Measurements from ENCODE around the gene CUL9. TPM values are rescaled to one million over a fixed set of nuclear protein-coding genes. Genes with fewer than 3 reads are reported as not detected.

The CUL9 gene
- total RNA-seq, 1 donor from 2014 or later: 14.1 TPM

DNA sequence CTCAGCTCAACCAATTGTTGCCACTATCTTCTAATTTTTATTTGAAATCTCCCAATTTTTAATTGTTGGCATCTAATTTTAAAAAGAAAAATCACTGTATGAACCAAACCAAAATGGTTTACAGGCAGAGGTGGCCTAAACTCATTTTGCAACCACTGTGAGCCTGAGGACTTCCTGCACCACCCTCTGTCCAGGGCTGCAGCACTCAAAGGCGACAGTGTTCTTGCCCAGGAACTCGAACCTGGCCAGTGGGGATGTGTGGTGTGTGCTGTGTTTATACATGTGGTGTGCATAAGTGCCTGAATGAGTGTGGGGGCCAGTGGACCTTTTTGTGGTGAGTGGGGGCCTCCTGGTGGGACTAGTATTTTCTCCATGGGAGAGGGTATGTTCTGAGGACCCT is 91.7 kb downstream of the CUL9 start:
- DNase-seq (ENCODE audit: low spot score): no peak
- H3K27ac Mint-ChIP-seq: no peak overlapping the region
- H3K9ac ChIP-seq: no peak overlapping the region
- H3K9me3 ChIP-seq (ENCODE audit: low read depth): no peaks in the 10 kb centered on the region
- H3K27ac ChIP-seq: no peak overlapping the region
- H3K4me2 ChIP-seq: no peak overlapping the region
- H3K27me3 Mint-ChIP-seq (ENCODE audit: insufficient read depth, low read depth): peaks cover 40% of the 10 kb centered on the region
- H3K36me3 Mint-ChIP-seq: peaks cover 2% of the 10 kb centered on the region
- peaks cover 60% of the 10 kb centered on the region for H3K27me3 ChIP-seq
- no peak overlapping the region for H3K4me3 ChIP-seq
- no peak overlapping the region for H3K4me3 Mint-ChIP-seq
- H2AFZ ChIP-seq (replicated peaks): no peak overlapping the region
- no peaks in the 10 kb centered on the region for H3K79me2 ChIP-seq (ENCODE audit: low read depth)
- peaks cover 38% of the 10 kb centered on the region for H3K4me1 ChIP-seq
- H3F3A ChIP-seq (ENCODE audit: low read depth): peaks cover 36% of the 10 kb centered on the region
- no peaks in the 10 kb centered on the region for H4K20me1 ChIP-seq (ENCODE audit: low read depth)
- peaks cover 49% of the 10 kb centered on the region for H3K4me1 Mint-ChIP-seq
- TF ChIP-seq CTCF (IDR thresholded peaks at IDR 0.05): no peak
- TF ChIP-seq EZH2 (IDR thresholded peaks at IDR 0.05): no peak
- TF ChIP-seq EZH2phosphoT487 (IDR thresholded peaks at IDR 0.05): no peak
- H3K9me3 Mint-ChIP-seq: no peaks in the 10 kb centered on the region
- no peaks in the 10 kb centered on the region for H3K36me3 ChIP-seq

Other genes with a start within 250 kb of the CUL9 start
- gene GNMT, start 221.4 kb upstream of the CUL9 start, total RNA-seq (ENCODE audit: low replicate concordance): 0.50 TPM in 1 of 2 replicates, not detected in the other
- gene PEX6, start 203.0 kb upstream of the CUL9 start, total RNA-seq (ENCODE audit: low replicate concordance): 11.3 and 22.4 TPM in 2 replicates
- 75.0 and 103 TPM in 2 replicates for gene PPP2R5D, start 197.6 kb upstream of the CUL9 start, total RNA-seq (ENCODE audit: low replicate concordance)
- gene MEA1, start 168.2 kb upstream of the CUL9 start, total RNA-seq (ENCODE audit: low replicate concordance): 73.1 and 88.3 TPM in 2 replicates
- gene KLHDC3, start 167.9 kb upstream of the CUL9 start, total RNA-seq (ENCODE audit: low replicate concordance): 122 and 165 TPM in 2 replicates
- gene RRP36, start 160.6 kb upstream of the CUL9 start, total RNA-seq (ENCODE audit: low replicate concordance): 77.8 and 93.3 TPM in 2 replicates
- 23.1 and 43.7 TPM in 2 replicates for gene CUL7, start 128.3 kb upstream of the CUL9 start, total RNA-seq (ENCODE audit: low replicate concordance)
- 20.7 and 31.7 TPM in 2 replicates for gene MRPL2, start 122.8 kb upstream of the CUL9 start, total RNA-seq (ENCODE audit: low replicate concordance)
- gene KLC4, start 122.6 kb upstream of the CUL9 start, total RNA-seq (ENCODE audit: low replicate concordance): 12.6 and 28.2 TPM in 2 replicates
- gene PTK7, start 105.9 kb upstream of the CUL9 start, total RNA-seq (ENCODE audit: low replicate concordance): 68.0 and 155 TPM in 2 replicates
- 15.0 and 35.6 TPM in 2 replicates for gene SRF, start 10.9 kb upstream of the CUL9 start, total RNA-seq (ENCODE audit: low replicate concordance)
- 25.2 and 113 TPM in 2 replicates for gene DNPH1, start 47.3 kb downstream of the CUL9 start, total RNA-seq (ENCODE audit: low replicate concordance)
- gene TTBK1, start 61.3 kb downstream of the CUL9 start, total RNA-seq (ENCODE audit: low replicate concordance): 1.7 and 3.2 TPM in 2 replicates
- not detected in 2 replicates for gene SLC22A7, start 116.1 kb downstream of the CUL9 start, total RNA-seq (ENCODE audit: low replicate concordance)
- 21.3 and 35.4 TPM in 2 replicates for gene CRIP3, start 126.6 kb downstream of the CUL9 start, total RNA-seq (ENCODE audit: low replicate concordance)
- 17.6 TPM in 2 replicates for gene ZNF318, start 187.5 kb downstream of the CUL9 start, total RNA-seq (ENCODE audit: low replicate concordance)
- gene ABCC10, start 245.3 kb downstream of the CUL9 start, total RNA-seq (ENCODE audit: low replicate concordance): 10.1 and 14.6 TPM in 2 replicates

Measured in neural progenitor cell (in vitro differentiated cells).